H9 (cell line): ENCODE data around the gene RBKS. TPM values are rescaled to one million over a fixed set of nuclear protein-coding genes. Genes with fewer than 3 reads are reported as not detected.

ENCODE experiments used
- DNase-seq: peaks from one replicate; pipeline ENCODE4 v3.0.0-alpha.2; 2017
- H2AFZ ChIP-seq: one replicate; pipeline ENCODE4 v1.6.1; 2013; ENCODE audit warnings: mild to moderate bottlenecking, low read length, control low read depth, moderate library complexity
- H2AK5ac ChIP-seq: 2 replicates; pipeline ENCODE4 v1.6.1; 2013; ENCODE audit warnings: low read length, control low read depth, mixed read lengths; ENCODE audit not compliant: insufficient read length
- H2BK120ac ChIP-seq: one replicate; pipeline ENCODE4 v1.6.1; 2013; ENCODE audit warnings: low read depth, mild to moderate bottlenecking, low read length, control low read depth, inconsistent platforms; ENCODE audit not compliant: poor library complexity, severe bottlenecking
- H2BK12ac ChIP-seq: 2 replicates; pipeline ENCODE4 v1.6.1; 2013; ENCODE audit warnings: low read length, control low read depth, mixed read lengths, low read depth; ENCODE audit not compliant: insufficient read length
- H2BK15ac ChIP-seq: 2 replicates; pipeline ENCODE4 v1.6.1; 2013; ENCODE audit warnings: low read depth, low read length, control low read depth
- H2BK20ac ChIP-seq: one replicate; pipeline ENCODE4 v1.6.1; 2013; ENCODE audit warnings: low read depth, mild to moderate bottlenecking, low read length, control low read depth, inconsistent platforms; ENCODE audit not compliant: poor library complexity, severe bottlenecking
- H2BK5ac ChIP-seq: 2 replicates; pipeline ENCODE4 v1.6.1; 2013; ENCODE audit warnings: low read length, control low read depth, mixed read lengths; ENCODE audit not compliant: insufficient read length
- H3K14ac ChIP-seq: 2 replicates; pipeline ENCODE4 v1.6.1; 2013; ENCODE audit warnings: low read length, control low read depth; ENCODE audit not compliant: insufficient read depth
- H3K18ac ChIP-seq: 2 replicates; pipeline ENCODE4 v1.6.1; 2013; ENCODE audit warnings: low read depth, mild to moderate bottlenecking, mixed read lengths, low read length, control low read depth; ENCODE audit not compliant: insufficient read length
- H3K23ac ChIP-seq: 2 replicates; pipeline ENCODE4 v1.6.1; 2013; ENCODE audit warnings: low read length, control low read depth, mixed read lengths, low read depth; ENCODE audit not compliant: insufficient read length
- H3K23me2 ChIP-seq: 2 replicates; pipeline ENCODE4 v1.6.1; 2013; ENCODE audit warnings: low read depth, mild to moderate bottlenecking, mixed read lengths, low read length, control low read depth; ENCODE audit not compliant: insufficient read length, poor library complexity, severe bottlenecking
- H3K27ac ChIP-seq: 2 replicates; pipeline ENCODE4 v1.5.1; 2013; ENCODE audit warnings: low read length, control low read depth, mixed read lengths, low read depth; ENCODE audit not compliant: insufficient read length
- H3K27me3 ChIP-seq: 2 replicates; pipeline ENCODE4 v1.6.1; 2013; ENCODE audit warnings: low read length, control low read depth, inconsistent platforms; ENCODE audit not compliant: insufficient read depth
- H3K4ac ChIP-seq: 2 replicates; pipeline ENCODE4 v1.6.1; 2013; ENCODE audit warnings: low read depth, mild to moderate bottlenecking, control low read depth, inconsistent platforms, low read length, moderate library complexity
- H3K4me1 ChIP-seq: 2 replicates; pipeline ENCODE4 v1.6.1; 2013; ENCODE audit warnings: low read length, control low read depth, inconsistent platforms; ENCODE audit not compliant: insufficient read depth
- H3K4me2 ChIP-seq: 2 replicates; pipeline ENCODE4 v1.6.1; 2013; ENCODE audit warnings: low read length, control low read depth, mixed read lengths; ENCODE audit not compliant: insufficient read length, insufficient read depth
- H3K56ac ChIP-seq: 2 replicates; pipeline ENCODE4 v1.6.1; 2013; ENCODE audit warnings: low read depth, mild to moderate bottlenecking, mixed read lengths, low read length, control low read depth; ENCODE audit not compliant: insufficient read length
- H3K79me1 ChIP-seq: 2 replicates; pipeline ENCODE4 v1.6.1; 2013; ENCODE audit warnings: low read depth, mild to moderate bottlenecking, moderate library complexity, low read length, control low read depth, inconsistent platforms; ENCODE audit not compliant: insufficient read depth, poor library complexity, severe bottlenecking
- H3K79me2 ChIP-seq: 2 replicates; pipeline ENCODE4 v1.6.1; 2013; ENCODE audit warnings: low read length, control low read depth, inconsistent platforms; ENCODE audit not compliant: insufficient read depth
- H3K9ac ChIP-seq: 2 replicates; pipeline ENCODE4 v1.6.1; 2013; ENCODE audit warnings: low read length, control low read depth, mixed read lengths; ENCODE audit not compliant: insufficient read length; ENCODE audit errors: extremely low read depth
- H3K9me3 ChIP-seq: one replicate; pipeline ENCODE4 v1.6.1; 2013; ENCODE audit warnings: low read depth, low read length, inconsistent platforms; ENCODE audit not compliant: control insufficient read depth
- H3T11ph ChIP-seq: one replicate; pipeline ENCODE4 v1.6.1; 2013; ENCODE audit warnings: mild to moderate bottlenecking, low read length, control low read depth, inconsistent platforms
- H4K20me1 ChIP-seq: one replicate; pipeline ENCODE4 v1.6.1; 2013; ENCODE audit not compliant: control insufficient read depth, insufficient read length, insufficient read depth
- H4K5ac ChIP-seq: 2 replicates; pipeline ENCODE4 v1.6.1; 2013; ENCODE audit warnings: low read depth, mild to moderate bottlenecking, mixed read lengths, low read length, control low read depth; ENCODE audit not compliant: insufficient read length
- H4K8ac ChIP-seq: replicated peaks from 2 replicates; pipeline ENCODE4 v1.6.1; 2013; ENCODE audit warnings: low read length, control low read depth, mixed read lengths, low read depth; ENCODE audit not compliant: insufficient read length
- H4K91ac ChIP-seq: 2 replicates; pipeline ENCODE4 v1.6.1; 2013; ENCODE audit warnings: low read depth, mild to moderate bottlenecking, moderate library complexity, mixed read lengths, low read length, control low read depth; ENCODE audit not compliant: insufficient read length
- H3K27ac Mint-ChIP-seq, 3 experiments: 2 replicates in 2 of 3; 3 replicates in 1 of 3; pipeline ENCODE4 v1.8.0; 2020 to 2021; ENCODE audit warnings: mixed read lengths in 3 of 3, mild to moderate bottlenecking in 1 of 3, moderate library complexity in 1 of 3
- H3K27me3 Mint-ChIP-seq: 2 replicates; pipeline ENCODE4 v1.8.0; 2021; ENCODE audit warnings: low read depth, mild to moderate bottlenecking, moderate library complexity, mixed read lengths
- H3K36me3 Mint-ChIP-seq, 3 experiments: 2 replicates in 2 of 3; 3 replicates in 1 of 3; pipeline ENCODE4 v1.8.0; 2020 to 2021; ENCODE audit warnings: low read depth in 3 of 3, mixed read lengths in 3 of 3; ENCODE audit not compliant: insufficient read depth in 1 of 3
- H3K4me1 Mint-ChIP-seq, 2 experiments: 2 replicates each; pipeline ENCODE4 v1.8.0; 2020; ENCODE audit warnings: mixed read lengths in 2 of 2
- H3K4me3 Mint-ChIP-seq, 2 experiments: 2 replicates in 1 of 2; 3 replicates in 1 of 2; pipeline ENCODE4 v1.8.0; 2020 to 2021; ENCODE audit warnings: mild to moderate bottlenecking in 2 of 2, mixed read lengths in 2 of 2, moderate library complexity in 1 of 2
- H3K9me3 Mint-ChIP-seq, 2 experiments: 2 replicates in 1 of 2; 3 replicates in 1 of 2; pipeline ENCODE4 v1.8.0; 2020; ENCODE audit warnings: mild to moderate bottlenecking in 2 of 2, mixed read lengths in 2 of 2, moderate library complexity in 1 of 2
- WGBS: extraction: QIAGEN DNeasy Blood & Tissue Kit; methylation state at CpG from one replicate; pipeline ENCODE4 v1.1.7; 2013; ENCODE audit warnings: missing lambda C conversion rate, low lambda C conversion rate, mixed read lengths; ENCODE audit not compliant: insufficient read length; ENCODE audit errors: extremely low coverage; 5-methylcytosine and 5-hydroxymethylcytosine counted together
- total RNA-seq: library from RNA; stranded (reverse); gene quantifications from 2 replicates; pipeline ENCODE4 v1.2.1, GENCODE V29; 2021
- TF ChIP-seq, protein P1 (sequence below): fragments of 200-600 bp; sonication (generic); conservative IDR thresholded peaks from 3 replicates; pipeline ENCODE4 v1.8.0; 2021; ENCODE audit warnings: antibody characterized with exemption, mild to moderate bottlenecking

The RBKS gene
- total RNA-seq, 1 experiment from 2014 or later = 2.3 TPM

DNA sequence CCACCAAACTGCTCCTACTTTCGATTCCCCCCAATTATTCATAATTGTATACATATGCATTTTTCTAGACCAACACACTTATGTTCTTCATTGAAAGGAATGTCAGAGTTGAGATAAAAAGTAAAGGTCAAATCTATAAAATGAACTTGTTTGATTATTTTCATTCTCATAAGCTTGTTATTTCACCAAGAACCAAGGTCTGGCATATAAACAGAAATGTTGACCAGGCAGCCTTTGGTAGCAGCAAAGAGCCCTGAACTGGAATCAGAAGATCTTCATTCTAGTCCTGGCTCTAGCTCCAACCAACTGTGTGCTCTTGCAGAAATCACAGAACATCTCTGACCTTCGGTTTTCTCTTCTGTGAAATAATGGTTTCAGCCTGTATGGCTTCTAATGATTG lies 42.9 kb downstream of the RBKS start:
- Histone ChIP-seq H3T11ph (no peak overlapping the region), H4K91ac (no peak overlapping the region), H2BK5ac (no peak overlapping the region), H4K8ac (no peak overlapping the region), H2BK15ac (no peak overlapping the region), H3K9ac (no peak overlapping the region), H3K27me3 (no peaks in the 10 kb centered on the region), H3K79me2 (no peaks in the 10 kb centered on the region), H3K27ac (no peak overlapping the region), H2BK12ac (no peak overlapping the region), H3K56ac (no peak overlapping the region), H4K20me1 (no peaks in the 10 kb centered on the region), H3K9me3 (no peaks in the 10 kb centered on the region), H3K4ac (no peak overlapping the region), H3K18ac (no peak overlapping the region), H3K23ac (no peak overlapping the region), H2BK120ac (no peak overlapping the region), H3K79me1 (no peaks in the 10 kb centered on the region), H2BK20ac (no peak overlapping the region), H3K23me2 (no peaks in the 10 kb centered on the region), H2AFZ (no peak overlapping the region), H3K4me1 (no peaks in the 10 kb centered on the region), H3K4me2 (no peak overlapping the region), H2AK5ac (no peak overlapping the region), H4K5ac (no peak overlapping the region), H3K14ac (no peak overlapping the region)
- Mint-ChIP-seq H3K9me3 (no peaks in the 10 kb centered on the region), H3K4me3 (no peak overlapping the region), H3K36me3 (no peaks in the 10 kb centered on the region), H3K4me1 (no peaks in the 10 kb centered on the region), H3K27me3 (peaks cover 3% of the 10 kb centered on the region), H3K27ac (no peak overlapping the region)
- no CpG with 5 or more reads among the region's 2 CpGs for WGBS
- no peak for DNase-seq
- TF ChIP-seq, protein P1, sequence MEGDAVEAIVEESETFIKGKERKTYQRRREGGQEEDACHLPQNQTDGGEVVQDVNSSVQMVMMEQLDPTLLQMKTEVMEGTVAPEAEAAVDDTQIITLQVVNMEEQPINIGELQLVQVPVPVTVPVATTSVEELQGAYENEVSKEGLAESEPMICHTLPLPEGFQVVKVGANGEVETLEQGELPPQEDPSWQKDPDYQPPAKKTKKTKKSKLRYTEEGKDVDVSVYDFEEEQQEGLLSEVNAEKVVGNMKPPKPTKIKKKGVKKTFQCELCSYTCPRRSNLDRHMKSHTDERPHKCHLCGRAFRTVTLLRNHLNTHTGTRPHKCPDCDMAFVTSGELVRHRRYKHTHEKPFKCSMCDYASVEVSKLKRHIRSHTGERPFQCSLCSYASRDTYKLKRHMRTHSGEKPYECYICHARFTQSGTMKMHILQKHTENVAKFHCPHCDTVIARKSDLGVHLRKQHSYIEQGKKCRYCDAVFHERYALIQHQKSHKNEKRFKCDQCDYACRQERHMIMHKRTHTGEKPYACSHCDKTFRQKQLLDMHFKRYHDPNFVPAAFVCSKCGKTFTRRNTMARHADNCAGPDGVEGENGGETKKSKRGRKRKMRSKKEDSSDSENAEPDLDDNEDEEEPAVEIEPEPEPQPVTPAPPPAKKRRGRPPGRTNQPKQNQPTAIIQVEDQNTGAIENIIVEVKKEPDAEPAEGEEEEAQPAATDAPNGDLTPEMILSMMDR = no peak
